ENCODE results near the gene HMGCL.
A peak's percentile ranks its signal among the peaks of the same experiment; 100 is the strongest.
"Not testable (repeated sequence)": the region's sequence is repeated elsewhere in the genome, so short reads cannot be mapped to it uniquely, and the experiment has no call there.

The HMGCL gene

DNA sequence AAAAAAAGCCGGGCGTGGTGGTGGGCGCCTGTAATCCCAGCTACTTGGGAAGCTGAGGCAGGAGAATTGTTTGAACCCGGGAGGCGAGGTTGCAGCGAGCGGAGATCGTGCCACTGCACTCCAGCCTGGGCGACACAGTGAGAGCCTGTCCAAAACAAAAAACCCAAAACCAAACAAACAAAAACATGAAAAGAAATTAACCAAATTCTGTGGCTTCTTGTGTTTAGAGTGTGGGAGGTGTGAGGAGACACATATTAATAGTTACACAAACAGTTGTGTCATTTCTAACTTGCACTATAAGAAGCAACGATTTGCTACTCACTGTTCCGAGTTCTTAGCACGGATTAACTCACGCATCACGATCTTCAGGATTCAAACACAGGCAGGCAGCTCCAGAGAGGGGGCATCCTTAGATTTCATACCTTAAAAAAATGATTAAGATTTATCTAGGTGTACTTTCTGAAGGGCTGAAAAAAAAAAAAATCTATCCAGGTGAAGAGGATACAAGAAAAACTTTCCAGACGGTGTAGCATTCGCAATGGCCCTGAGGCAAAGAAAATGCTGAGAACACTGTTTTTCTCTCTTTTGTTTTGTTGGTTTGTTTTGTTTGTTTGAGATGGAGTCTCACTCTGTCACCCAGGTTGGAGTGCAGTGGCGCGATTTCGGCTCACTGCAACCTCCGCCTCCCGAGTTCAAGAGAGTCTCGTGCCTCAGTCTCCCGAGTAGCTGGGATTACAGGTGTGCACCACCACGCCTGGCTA lies 713 bp upstream of the HMGCL start:
- DNase-seq: peak in 1 of 6 experiments; percentile 29

DNA sequence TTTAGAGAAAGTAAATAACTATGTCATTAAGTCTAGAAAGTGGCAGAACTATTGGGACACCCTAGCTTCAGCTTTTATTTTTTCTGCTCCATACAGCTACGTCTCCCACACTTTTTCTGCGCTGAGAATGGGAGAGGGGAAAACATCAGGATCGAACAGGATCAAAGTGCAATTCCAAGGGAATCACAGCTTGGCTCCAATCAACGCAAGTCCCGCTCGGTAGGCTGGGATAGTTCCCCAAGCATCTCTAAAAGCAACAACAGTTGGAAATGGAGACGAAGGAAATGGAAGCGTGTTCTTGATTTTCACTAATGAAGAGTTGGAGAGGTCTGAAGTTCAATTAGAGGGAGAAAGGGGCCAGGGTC lies 536 bp downstream of the HMGCL start:
- DNase-seq: no peak

DNA sequence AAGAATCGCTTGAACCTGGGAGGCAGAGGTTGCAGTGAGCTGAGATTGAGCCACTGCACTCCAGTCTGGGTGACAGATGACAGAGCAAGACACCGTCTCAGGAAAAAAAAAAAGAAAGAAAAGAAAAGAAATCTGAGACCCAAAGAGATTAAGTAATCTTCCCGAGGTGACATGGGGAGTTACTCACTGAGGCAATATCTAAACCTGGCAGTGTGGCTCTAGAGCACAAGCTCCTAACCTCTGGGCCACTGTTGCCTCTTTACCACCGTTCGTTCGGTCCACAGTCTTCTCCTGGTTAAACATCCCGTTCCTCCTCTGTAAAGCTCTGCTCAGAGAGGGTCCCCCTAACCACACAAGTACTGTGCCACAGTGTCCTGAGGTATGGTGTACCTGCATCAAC lies 1.5 kb downstream of the HMGCL start:
- DNase-seq: no peak

DNA sequence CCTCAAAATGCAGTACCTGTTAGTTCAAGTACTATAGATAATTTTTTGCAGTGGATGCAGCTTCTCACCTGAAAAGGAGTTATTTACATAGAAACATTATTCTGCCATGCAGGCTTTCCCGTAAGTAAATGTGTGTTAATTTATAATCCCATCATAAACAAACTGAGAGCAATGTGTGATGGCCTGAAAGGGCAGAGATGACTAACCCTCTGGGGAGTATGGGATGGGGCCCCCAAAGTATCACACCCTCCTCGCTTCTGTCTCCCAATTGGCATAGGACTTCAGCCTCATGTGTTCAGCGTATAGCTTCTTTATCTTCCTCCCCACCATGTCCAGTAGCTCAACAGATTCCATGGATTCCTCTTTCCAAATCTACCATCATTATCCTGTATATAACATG lies 7.6 kb downstream of the HMGCL start:
- no peak for DNase-seq

DNA sequence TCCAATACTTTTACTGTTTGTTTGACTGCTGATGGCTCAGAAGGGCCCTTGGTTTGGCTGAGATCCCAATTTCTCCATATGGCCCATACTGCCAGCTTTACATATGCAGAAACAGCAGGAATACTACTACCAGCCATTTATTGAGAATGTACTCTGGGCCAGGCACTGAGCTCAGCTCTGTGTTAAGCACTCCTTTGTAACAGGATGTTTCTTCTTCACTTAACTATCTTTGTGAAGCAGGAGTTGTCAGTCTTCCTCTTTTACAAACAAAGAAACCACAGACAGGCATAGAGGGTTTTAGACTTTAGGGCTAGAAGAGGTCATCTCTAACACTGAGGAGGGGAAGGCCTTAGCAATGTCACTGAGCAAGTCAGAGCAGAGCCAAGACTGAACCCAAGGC lies 8.3 kb downstream of the HMGCL start:
- DNase-seq: no peak

DNA sequence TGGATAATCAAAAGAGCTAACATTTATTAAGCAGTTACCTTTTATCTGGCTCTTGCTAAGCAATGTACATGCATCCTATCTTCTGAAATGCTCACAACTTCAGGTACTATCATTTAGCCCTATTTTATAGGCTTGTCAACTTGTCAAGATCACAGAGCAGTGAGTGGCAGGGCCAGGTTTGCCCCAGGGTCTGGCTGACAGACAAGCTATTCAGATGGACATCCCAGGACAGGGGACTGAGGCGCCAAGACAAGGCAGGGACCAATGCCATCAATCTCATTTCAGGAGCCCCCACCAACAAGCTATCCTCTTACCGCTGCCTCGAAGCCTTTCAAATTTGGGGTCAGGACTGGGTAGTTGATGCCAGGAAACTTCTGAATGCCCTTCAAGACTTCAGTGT lies 8.9 kb downstream of the HMGCL start:
- DNase-seq: no peak

DNA sequence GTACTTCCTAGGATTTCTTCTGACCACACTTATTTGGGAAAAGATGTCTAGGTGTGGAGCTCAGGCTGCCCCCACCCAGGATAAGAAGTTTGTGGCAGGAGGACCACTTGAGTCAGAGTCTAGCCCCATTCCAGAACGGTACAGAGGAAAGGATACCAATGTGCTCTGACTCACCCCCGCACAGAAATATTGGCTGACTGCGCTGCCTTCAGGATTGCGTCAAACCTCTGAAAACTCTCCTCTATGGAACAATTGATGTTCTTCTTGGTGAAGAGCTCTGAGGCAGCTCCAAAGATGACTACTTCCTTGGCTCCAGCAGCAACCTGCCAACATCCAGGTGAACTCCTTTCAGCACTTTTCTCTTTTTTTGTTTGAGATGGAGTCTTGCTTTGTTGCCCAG lies 11.2 kb downstream of the HMGCL start:
- DNase-seq: no peak

DNA sequence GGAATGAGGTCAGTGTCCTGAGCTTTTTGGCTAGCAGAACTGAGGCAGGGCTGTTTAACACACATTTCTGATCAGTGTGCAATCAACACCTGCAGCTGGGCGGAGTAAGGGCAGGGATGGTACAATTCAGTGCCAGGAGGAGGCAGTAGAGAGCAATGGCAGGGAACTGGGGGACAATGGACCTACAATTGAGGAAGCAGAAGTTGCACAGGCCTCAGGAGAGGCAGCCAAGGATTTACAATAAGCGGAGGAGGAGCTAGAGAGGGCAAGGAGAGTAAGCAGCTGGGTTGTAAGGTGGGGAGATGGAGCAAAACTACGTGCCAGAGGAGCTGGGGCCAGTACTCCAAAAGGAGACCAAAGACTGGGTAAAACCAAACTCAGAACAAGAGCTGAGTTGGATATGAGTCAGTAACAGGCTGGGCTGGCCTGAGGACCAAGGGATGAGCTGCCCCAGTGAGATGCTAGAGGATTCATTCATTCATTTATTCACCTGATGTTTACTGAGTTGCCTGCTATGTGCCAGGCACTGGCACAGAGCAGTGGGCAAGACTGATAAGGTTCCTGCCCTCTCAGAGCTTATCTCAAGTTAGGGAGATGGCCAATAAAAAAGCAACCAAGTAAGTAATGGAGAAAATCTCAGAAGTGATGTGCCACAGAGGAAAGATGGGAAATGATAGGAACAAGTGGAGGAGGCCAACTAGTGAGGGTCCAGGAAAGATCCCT lies 14.2 kb downstream of the HMGCL start:
- DNase-seq: peak in 5 of 6 experiments; percentile 14 to 57 (median 39)

DNA sequence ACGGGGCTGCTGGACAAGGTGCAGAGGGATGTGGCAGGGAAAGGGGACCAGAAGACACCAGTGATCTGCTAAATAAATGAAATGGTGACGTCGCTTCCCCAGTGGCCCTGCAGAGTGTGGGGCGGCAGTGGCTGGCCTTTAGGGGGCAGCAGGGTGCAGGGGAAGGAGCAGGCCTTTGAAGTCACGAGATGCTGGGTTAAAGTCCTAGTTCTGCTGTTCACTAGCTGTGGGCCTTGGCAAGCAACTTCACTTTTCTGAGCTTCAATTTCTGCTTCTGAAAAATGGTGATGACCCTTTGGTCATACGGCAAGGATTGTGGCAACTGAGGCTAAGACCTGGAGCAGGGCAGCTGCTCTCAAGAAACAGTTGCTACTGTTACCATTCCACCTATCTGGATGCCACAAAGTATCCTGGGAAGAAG lies 15.5 kb downstream of the HMGCL start:
- DNase-seq: peak; percentile 59 to 82 (median 75)

DNA sequence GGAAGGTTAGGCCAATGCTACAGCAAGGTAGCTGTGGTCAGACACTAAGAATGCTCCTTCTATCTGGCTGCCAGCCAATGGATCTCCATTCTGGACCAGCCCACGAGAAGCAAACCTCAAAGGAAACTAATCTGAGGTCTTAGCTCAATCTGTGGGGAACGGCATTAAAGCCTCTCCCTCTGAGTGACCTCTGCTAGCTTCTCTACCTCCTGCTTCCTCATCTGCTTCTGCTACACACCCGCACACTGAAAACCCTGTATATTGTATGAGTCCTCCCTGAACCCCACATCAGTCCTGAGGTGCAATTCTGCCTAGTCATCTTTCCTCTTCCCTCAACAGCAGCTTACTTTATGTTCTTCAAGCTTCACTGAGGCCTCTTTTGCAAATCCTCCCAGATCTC lies 17.8 kb downstream of the HMGCL start:
- DNase-seq: no peak

DNA sequence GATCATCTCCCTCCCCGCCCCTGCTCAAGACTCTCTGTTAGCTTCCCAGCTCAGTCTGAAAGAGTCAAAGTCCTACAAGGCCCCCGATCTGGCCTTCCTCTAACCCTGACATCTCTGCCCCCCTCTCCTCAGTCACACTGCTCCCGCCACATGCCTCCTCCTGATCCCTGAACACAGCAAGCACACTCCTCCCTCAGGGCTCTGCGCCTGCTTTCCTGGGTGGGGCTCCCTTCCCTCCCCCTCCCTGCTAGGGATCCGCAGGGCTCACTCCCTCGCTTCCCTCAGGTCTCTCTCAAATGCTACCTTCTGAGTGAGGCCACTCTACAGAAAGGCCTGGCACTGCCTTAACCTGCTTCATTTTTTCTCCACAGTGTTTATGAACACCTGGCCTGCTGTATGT lies 18.9 kb downstream of the HMGCL start:
- no peak for DNase-seq

DNA sequence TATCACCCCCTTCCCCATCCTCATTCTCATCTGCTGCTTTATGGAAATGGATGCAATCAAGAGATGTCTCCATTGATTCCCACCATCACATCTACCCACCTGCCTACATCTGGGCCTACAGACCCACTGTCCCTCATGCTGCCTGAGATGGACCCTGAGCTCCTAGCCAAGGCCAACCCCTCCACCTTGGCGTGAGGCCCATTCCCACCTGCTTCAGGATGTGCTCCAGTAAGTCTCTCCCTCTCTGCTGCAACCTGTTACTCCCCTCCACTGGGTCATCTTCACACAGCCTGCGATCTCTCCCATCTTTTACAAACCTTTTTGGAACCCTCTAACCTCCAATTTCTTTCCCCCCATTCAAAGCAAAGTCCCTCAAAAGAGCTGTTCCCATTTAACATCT lies 20.2 kb downstream of the HMGCL start:
- no peak for DNase-seq

DNA sequence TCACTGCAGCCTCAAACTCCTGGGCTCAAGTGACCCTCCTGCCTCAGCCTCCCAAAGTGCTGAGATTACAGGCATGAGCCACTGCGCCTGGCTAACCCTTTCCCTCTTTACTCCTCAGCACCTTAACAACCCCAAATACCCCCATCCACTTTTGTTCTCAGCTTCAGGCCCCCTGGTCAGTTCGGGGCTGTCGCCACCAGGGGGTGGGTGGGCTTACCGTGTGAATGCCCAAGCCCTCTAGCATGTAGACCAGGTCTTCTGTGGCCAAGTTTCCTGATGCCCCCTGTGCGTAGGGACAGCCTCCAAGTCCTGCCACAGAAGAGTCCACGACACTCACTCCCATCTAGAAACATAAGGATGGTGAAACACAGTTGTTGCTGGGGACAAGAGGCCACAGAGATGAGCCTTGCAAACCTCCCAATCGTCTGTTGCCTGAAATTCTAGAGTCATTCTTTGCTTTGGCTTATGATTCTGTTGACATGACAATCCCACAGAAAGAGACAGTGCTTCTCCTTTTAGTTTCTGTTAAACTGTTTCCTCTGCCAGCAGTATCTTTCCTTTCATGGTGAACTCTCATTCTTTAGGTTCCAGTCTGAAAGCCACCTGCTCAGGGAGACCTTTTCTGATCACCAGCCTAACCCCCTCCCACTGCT lies 20.9 kb downstream of the HMGCL start:
- no peak for DNase-seq

DNA sequence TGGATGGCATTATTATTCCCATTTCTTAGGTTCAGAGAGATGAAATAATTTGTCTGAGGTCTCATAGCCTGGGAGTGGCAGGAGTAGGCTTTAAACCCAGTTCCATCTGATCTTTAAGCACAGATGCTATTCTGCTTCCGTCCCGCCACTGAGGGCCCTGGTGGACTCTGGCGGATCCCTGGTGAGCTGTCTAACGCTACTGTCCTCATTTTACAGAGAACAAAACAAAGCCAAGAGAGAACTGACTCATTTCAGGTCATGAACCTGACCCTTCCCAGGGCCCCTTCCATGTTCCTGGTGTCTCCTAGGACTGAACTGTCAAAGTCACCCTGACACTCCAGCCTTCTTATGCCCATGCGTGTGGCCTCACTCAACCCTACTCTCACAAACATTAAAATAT lies 21.6 kb downstream of the HMGCL start:
- no peak for DNase-seq

DNA sequence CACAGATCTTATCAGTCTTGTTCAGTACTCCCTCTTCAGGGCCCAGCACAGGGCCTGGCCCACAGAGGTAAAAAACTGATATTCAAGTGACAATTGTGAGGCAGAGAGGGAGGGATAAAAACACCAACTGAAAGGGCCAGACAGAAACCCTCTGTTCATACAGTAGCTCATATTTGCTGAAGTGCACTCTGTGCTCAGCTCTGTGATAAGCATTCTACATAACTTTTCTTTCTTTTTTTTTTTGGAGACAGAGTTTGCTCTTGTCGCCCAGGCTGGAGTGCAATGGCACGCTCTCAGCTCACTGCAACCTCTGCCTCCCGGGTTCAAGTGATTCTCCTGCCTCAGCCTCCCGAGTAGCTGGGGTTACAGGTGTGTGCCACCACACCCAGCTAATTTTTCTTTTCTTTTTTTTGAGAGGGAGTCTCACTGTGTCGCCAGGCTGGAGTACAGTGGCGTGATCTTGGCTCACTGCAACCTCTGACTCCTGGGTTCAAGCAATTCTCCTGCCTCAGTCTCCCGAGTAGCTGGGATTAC lies 22.4 kb downstream of the HMGCL start:
- DNase-seq: not testable (repeated sequence)

DNA sequence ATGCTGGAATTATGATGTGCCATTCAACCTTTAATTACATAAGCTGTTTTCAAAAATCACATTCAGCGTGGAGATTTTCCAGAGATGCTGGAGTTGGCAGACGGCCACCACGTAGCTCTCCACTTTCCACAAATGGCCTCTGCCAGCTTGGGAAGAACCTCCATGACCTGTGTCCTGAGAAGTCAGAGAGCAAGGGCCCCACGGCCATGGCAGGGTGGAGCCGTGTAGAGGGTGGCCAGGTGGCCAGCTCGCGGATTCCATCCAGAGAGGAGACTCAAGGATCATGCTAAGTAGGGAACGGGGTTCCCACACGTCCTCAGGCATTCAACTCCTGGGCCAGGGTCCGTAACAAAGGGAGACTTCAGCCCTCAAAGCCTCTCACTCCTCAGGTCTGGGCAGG lies 23.4 kb downstream of the HMGCL start:
- no peak for DNase-seq

DNA sequence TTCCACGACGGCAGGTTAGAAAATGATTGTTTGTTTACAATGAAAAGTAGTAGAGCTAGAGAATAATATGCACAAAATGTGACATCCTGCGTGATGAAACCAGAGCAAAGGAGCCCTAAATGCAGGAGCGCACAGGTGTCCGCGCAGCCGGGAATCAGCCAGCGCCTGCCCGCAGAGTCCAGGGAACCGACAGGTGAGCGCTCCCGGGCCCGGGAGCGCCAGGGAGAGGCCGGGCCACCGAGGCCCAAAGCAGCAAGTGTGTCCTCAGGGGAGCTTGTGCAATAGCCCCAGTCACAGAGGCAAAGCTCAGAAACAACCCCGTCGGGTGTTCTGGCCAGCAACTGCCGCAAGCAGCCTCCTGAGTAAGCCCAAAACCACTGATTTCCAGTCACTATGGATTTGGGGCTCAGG lies 23.9 kb downstream of the HMGCL start:
- no peak for DNase-seq

DNA sequence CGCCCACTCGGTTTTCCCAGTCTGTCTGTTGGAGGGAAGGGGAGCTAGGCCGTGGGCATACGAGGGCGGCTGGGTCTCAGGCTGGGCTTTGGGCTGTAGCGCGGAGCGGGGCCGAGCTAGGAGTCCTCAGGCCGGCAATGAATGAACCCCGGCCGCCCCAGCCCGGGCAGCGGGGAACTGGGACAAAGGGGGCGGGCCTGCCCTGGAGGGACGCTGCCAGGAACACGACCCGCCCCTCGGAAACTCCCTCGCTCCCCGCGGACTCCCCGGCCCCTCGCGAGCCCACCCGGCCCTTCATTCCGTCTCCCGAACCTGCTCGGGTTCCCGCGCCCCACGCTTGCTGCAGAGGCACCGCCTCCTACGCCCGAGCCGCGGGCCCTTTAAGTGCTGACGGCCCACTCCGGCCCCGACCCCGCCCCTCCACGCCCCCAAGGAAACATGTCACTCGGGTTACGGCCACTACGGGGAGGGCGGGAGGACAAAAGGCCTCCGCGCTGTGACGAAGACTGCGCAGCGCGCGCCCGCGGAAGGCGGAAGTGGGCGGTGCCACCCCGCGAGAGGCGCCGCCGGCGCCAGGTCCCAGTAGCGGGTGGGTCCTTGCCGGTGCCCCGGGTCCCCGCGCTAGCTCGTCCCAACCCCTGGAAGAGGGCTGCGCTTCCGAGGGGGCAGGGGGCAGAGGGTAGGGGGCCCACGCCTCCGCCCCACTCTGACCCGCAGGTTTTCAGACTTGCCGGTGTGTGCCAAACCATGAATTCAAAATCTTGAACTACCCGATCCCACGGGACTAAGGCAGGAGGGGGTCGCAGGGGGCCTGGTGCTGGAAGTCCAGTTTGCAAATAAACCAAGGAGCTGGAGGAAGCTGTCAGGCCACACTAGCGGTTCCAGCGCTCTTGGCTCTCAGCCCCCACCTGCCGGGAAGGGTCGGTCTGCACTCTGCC lies 24.6 kb downstream of the HMGCL start, which contains the start of gene GALE:
Gene GALE, minus strand, starts transcription at position 355 of the 938 bp plus-strand sequence. CDS start 1,747 bp downstream, outside the sequence.
- DNase-seq: peak; percentile 90 to 95 (median 94)

DNA sequence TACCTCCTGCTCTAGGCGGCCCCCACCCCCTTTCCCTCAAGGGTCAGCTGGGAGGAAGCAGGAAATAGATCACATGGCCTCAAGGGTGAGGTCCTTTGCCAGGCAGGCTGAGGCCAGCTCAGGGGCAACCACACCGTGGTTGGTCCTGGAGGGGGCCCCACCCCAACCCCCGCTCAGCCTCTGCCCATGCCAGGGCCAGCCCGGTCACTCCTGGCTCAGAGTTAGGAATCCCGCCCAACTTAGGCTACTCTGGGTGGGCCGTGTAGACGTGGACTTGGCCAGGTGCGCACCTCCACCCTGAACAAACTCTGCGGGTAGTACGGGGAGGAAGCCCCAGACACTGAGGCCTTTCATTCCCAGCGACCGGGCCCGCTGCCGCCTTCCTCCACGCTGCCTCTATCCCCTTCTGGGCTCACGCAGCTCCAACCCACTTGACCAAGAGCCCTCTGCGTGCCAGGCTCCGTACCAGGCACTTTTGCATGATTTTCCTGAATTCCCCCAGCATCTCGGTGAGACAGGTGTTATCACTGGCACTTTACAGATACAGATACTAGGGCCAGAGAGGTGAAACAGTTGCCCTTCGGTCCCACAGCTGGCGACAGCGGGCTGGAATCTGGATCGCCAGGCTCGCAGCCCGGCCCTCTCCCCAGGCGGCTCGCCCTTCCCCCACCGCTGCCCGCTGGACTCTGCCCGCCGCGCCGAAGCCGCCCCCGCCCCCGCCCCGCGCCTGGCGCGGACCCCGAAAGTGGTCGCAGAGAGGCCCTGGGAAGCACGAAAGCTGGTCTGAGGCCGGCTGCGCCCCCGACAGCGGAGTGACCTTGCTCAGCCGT lies 25.4 kb downstream of the HMGCL start:
- peak in 1 of 6 experiments; percentile 11 for DNase-seq

DNA sequence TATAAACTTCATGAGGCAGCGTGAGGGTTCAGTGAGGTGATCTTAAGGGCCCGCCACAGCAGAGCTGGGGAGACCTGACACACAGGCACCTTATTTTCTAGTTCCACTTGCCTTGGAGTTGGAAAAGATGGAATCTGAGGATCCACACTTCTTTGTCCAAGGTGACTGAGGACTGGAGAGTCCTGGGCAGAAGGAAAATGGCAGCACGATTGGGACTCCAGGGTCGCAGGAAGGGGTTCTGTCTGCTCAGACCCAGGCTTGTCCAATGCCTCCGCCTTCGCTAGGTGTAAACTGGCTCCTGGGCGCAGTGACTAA lies 26.0 kb downstream of the HMGCL start:
- no peak for DNase-seq

DNA sequence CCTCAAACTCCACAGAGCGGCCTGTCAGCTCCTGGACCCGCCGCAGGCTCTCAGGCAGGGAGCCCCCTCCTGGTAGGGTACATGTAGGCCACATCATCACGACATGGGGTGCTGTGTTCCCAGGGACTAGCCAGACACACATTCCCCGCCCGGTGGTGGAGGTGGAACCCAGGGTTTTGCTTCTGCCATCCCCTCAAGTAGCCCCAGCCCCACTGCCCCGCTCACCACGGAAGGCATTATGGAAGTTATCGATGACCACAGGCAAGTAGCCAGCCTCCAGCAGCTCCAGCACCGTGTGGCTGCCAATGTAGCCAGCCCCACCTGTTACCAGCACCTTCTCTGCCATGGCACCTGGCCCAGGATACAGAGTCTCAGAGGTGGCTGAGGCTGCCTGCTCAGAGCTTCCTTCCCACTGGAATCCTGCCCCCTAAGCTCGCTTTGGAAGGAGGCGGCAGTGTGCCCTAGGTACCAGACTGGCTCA lies 26.5 kb downstream of the HMGCL start:
- no peak for DNase-seq
